Ecto neural progenitor cell (in vitro differentiated cells): ENCODE measurements around the gene CDH2.

Experiments
- DNase-seq: peaks from one replicate; pipeline ENCODE4 v3.0.0-alpha.2; 2018; ENCODE audit warnings: low spot score

Gene CDH2

GRCh38 chr18:28040716-28041115 is 136.2 kb downstream of the CDH2 start:
- DNase-seq: no peak

GRCh38 chr18:28040211-28040610 is 136.7 kb downstream of the CDH2 start:
- no peak for DNase-seq

GRCh38 chr18:28039691-28040090 is 137.2 kb downstream of the CDH2 start:
- no peak for DNase-seq

- no peak for DNase-seq
These were observed 137.9 kb downstream of the CDH2 start for GRCh38 chr18:28039078-28039477.

GRCh38 chr18:28036488-28036887 is 140.4 kb downstream of the CDH2 start:
- no peak for DNase-seq

GRCh38 chr18:28034567-28034966 is 142.4 kb downstream of the CDH2 start:
- DNase-seq: no peak

- DNase-seq: no peak
These were observed 144.8 kb downstream of the CDH2 start for GRCh38 chr18:28032177-28032576.

- DNase-seq: no peak
These were observed 146.5 kb downstream of the CDH2 start for GRCh38 chr18:28030458-28030857.

- DNase-seq: no peak
These were observed 149.2 kb downstream of the CDH2 start for GRCh38 chr18:28027755-28028154.

- no peak for DNase-seq
These were observed 157.4 kb downstream of the CDH2 start for GRCh38 chr18:28019425-28020108.

GRCh38 chr18:28018351-28018750 is 158.6 kb downstream of the CDH2 start:
- no peak for DNase-seq

- DNase-seq: no peak
These were observed 161.3 kb downstream of the CDH2 start for GRCh38 chr18:28015671-28016070.

GRCh38 chr18:28013066-28013465 is 163.9 kb downstream of the CDH2 start:
- DNase-seq: no peak

GRCh38 chr18:28012336-28012735 is 164.6 kb downstream of the CDH2 start:
- DNase-seq: no peak

GRCh38 chr18:28009589-28009988 is 167.3 kb downstream of the CDH2 start:
- DNase-seq: no peak

GRCh38 chr18:28007841-28008240 is 169.1 kb downstream of the CDH2 start:
- no peak for DNase-seq

- DNase-seq: no peak
These were observed 171.8 kb downstream of the CDH2 start for GRCh38 chr18:28005164-28005563.

GRCh38 chr18:28004606-28005005 is 172.3 kb downstream of the CDH2 start:
- DNase-seq: no peak

- no peak for DNase-seq
These were observed 173.5 kb downstream of the CDH2 start for GRCh38 chr18:28003451-28003850.

- no peak for DNase-seq
These were observed 174.1 kb downstream of the CDH2 start for GRCh38 chr18:28002841-28003240.

- DNase-seq: no peak
These were observed 180.1 kb downstream of the CDH2 start for GRCh38 chr18:27996801-27997272.

GRCh38 chr18:27995770-27996502 is 181.0 kb downstream of the CDH2 start:
- DNase-seq: no peak

GRCh38 chr18:27994571-27994970 is 182.4 kb downstream of the CDH2 start:
- no peak for DNase-seq

GRCh38 chr18:27991391-27991790 is 185.5 kb downstream of the CDH2 start:
- no peak for DNase-seq
